B cell (primary cell): Measurements from ENCODE around the gene CCDC57.

Experiments used
- EZH2 ChIP-seq: IDR thresholded peaks from 2 replicates; pipeline ENCODE4 v1.6.1; 2012; ENCODE audit warnings: borderline replicate concordance, low read depth, mild to moderate bottlenecking, moderate library complexity, low read length; ENCODE audit not compliant: insufficient read depth, poor library complexity, severe bottlenecking
- TF ChIP-seq, protein P1 (sequence below): fragments of 200-600 bp; IDR thresholded peaks from one replicate; pipeline ENCODE4 v1.8.0; 2022; ENCODE audit warnings: antibody characterized with exemption, mild to moderate bottlenecking

DNA sequence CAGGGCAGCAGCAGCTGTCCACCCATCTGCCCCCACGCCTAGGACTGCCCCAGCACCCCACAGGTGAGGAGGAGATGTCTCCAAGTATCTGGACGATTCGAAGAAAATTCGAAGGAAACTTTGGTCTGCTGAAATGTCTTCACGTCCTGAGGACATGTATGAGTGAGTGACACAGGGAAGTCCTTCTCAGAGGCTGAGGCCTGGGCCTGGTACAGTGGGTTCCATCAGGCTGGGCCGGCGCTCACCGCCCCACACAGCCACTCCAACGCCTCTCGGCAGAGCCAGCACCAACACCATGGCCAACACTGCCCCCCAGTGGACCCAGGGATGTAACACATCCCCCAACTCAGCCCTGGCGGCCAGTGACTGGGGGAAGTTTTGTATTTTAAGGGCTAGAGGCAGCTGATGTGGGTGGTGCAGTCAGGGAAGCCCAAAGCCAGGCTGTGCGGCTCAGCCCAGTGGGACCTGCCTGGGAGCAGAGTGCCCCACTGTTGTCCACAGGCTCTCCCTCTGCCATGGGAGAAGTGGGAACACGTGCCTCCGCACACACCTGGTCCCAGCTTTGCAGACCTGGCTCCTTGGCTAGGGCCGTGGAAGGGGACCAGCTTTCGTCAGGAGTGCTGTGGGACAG is 58.8 kb downstream of the CCDC57 start:
- TF ChIP-seq, protein P1, sequence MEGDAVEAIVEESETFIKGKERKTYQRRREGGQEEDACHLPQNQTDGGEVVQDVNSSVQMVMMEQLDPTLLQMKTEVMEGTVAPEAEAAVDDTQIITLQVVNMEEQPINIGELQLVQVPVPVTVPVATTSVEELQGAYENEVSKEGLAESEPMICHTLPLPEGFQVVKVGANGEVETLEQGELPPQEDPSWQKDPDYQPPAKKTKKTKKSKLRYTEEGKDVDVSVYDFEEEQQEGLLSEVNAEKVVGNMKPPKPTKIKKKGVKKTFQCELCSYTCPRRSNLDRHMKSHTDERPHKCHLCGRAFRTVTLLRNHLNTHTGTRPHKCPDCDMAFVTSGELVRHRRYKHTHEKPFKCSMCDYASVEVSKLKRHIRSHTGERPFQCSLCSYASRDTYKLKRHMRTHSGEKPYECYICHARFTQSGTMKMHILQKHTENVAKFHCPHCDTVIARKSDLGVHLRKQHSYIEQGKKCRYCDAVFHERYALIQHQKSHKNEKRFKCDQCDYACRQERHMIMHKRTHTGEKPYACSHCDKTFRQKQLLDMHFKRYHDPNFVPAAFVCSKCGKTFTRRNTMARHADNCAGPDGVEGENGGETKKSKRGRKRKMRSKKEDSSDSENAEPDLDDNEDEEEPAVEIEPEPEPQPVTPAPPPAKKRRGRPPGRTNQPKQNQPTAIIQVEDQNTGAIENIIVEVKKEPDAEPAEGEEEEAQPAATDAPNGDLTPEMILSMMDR: peak; percentile 94
- no peak for TF ChIP-seq EZH2
